HFFc6 (cell line): ENCODE results near the gene NRP1. TPM values are rescaled to one million over a fixed set of nuclear protein-coding genes. Genes with fewer than 3 reads are reported as not detected.

Source experiments
- DNase-seq: peaks from one replicate; pipeline ENCODE4 v3.0.0-alpha.2; 2018
- H3K27ac Mint-ChIP-seq: 2 replicates; pipeline ENCODE4 v1.8.0; 2020; ENCODE audit warnings: mild to moderate bottlenecking, mixed read lengths
- H3K27me3 Mint-ChIP-seq: 2 replicates; pipeline ENCODE4 v1.8.0; 2021; ENCODE audit warnings: mild to moderate bottlenecking, moderate library complexity, mixed read lengths; ENCODE audit not compliant: insufficient read depth
- H3K36me3 Mint-ChIP-seq: 2 replicates; pipeline ENCODE4 v1.8.0; 2021; ENCODE audit warnings: low read depth, mixed read lengths
- H3K4me1 Mint-ChIP-seq: 2 replicates; pipeline ENCODE4 v1.8.0; 2020; ENCODE audit warnings: low read depth, mixed read lengths
- H3K4me3 Mint-ChIP-seq: 2 replicates; pipeline ENCODE4 v1.8.0; 2020; ENCODE audit warnings: mild to moderate bottlenecking, moderate library complexity, mixed read lengths
- H3K9me3 Mint-ChIP-seq: 2 replicates; pipeline ENCODE4 v1.8.0; 2020; ENCODE audit warnings: mild to moderate bottlenecking, mixed read lengths
- CTCF ChIP-seq: fragments of 200-600 bp; sonication (generic); IDR thresholded peaks from 2 replicates; pipeline ENCODE4 v1.5.0; 2021; ENCODE audit warnings: antibody characterized with exemption, mild to moderate bottlenecking
- total RNA-seq, 6 experiments: library from RNA; stranded (reverse); fragmentation: NEBNext Ultra II Directional; extraction: Animal tissue kit (Norgen Biotek cat#: 25700); gene quantifications; 2 replicates in 1 of 6; 3 replicates in 5 of 6; pipeline ENCODE4 v1.2.3, GENCODE V29; 2021

NRP1 gene
- total RNA-seq, 6 experiments from 2014 or later, result 136 to 164 (median 147) TPM

- H3K27me3 Mint-ChIP-seq, result no peaks in the 10 kb centered on the region
- peaks cover 93% of the 10 kb centered on the region for H3K4me1 Mint-ChIP-seq
- TF ChIP-seq CTCF, result no peak
- DNase-seq, result peak; percentile 39
- H3K4me3 Mint-ChIP-seq, result peak overlapping the region; percentile 84
- peaks cover 7% of the 10 kb centered on the region for H3K36me3 Mint-ChIP-seq
- peak overlapping the region; percentile 83 for H3K27ac Mint-ChIP-seq
- peaks cover 8% of the 10 kb centered on the region for H3K9me3 Mint-ChIP-seq
Observed at GRCh38 chr10:33341637-33342036, 7.2 kb upstream of the NRP1 start.

- H3K4me1 Mint-ChIP-seq, result peaks cover 58% of the 10 kb centered on the region
- peak; percentile 83 for DNase-seq
- H3K27ac Mint-ChIP-seq, result peak overlapping the region; percentile 96
- H3K27me3 Mint-ChIP-seq, result no peaks in the 10 kb centered on the region; the same call in none of the 2 replicates
- H3K9me3 Mint-ChIP-seq, result no peaks in the 10 kb centered on the region
- peak; percentile 45; the same call in 1 of the 2 replicates for TF ChIP-seq CTCF
- H3K4me3 Mint-ChIP-seq, result peak overlapping the region; percentile 94
- peaks cover 15% of the 10 kb centered on the region for H3K36me3 Mint-ChIP-seq
Observed at GRCh38 chr10:33337326-33337957, 3.0 kb upstream of the NRP1 start.

GRCh38 chr10:33336582-33337325 is 2.3 kb upstream of the NRP1 start:
- DNase-seq, result no peak
- no peaks in the 10 kb centered on the region; the same call in none of the 2 replicates for H3K27me3 Mint-ChIP-seq
- no peaks in the 10 kb centered on the region for H3K9me3 Mint-ChIP-seq

GRCh38 chr10:33335801-33336581 is 1.5 kb upstream of the NRP1 start:
- peak overlapping the region; percentile 96 for H3K27ac Mint-ChIP-seq
- peak; percentile 25; the same call in 1 of the 2 replicates for TF ChIP-seq CTCF
- DNase-seq, result peak; percentile 39

More at GRCh38 chr10:33336582-33337325, 2.3 kb upstream of the NRP1 start:
- H3K4me3 Mint-ChIP-seq, result peak overlapping the region; percentile 94
- H3K36me3 Mint-ChIP-seq, result peaks cover 22% of the 10 kb centered on the region
- TF ChIP-seq CTCF, result 0 out of 2 replicates have a peak, but pooled peaks have one; percentile 4
- peak overlapping the region; percentile 96 for H3K27ac Mint-ChIP-seq
- peaks cover 57% of the 10 kb centered on the region for H3K4me1 Mint-ChIP-seq

GRCh38 chr10:33335551-33335800 is 1.0 kb upstream of the NRP1 start:
- H3K27me3 Mint-ChIP-seq, result no peaks in the 10 kb centered on the region; the same call in none of the 2 replicates

More at GRCh38 chr10:33335801-33336581, 1.5 kb upstream of the NRP1 start:
- H3K36me3 Mint-ChIP-seq, result peaks cover 23% of the 10 kb centered on the region
- peaks cover 57% of the 10 kb centered on the region for H3K4me1 Mint-ChIP-seq
- no peaks in the 10 kb centered on the region; the same call in none of the 2 replicates for H3K27me3 Mint-ChIP-seq
- no peaks in the 10 kb centered on the region for H3K9me3 Mint-ChIP-seq
- H3K4me3 Mint-ChIP-seq, result peak overlapping the region; percentile 94

More at GRCh38 chr10:33335551-33335800, 1.0 kb upstream of the NRP1 start:
- no peak for TF ChIP-seq CTCF
- peaks cover 28% of the 10 kb centered on the region for H3K36me3 Mint-ChIP-seq
- peaks cover 57% of the 10 kb centered on the region for H3K4me1 Mint-ChIP-seq
- H3K4me3 Mint-ChIP-seq, result peak overlapping the region; percentile 94
- H3K9me3 Mint-ChIP-seq, result no peaks in the 10 kb centered on the region
- peak overlapping the region; percentile 96 for H3K27ac Mint-ChIP-seq
- DNase-seq, result no peak
